HK-2 (cell line): ENCODE measurements around the gene TRIM44.

Experiments used
- DNase-seq: peaks from one replicate; pipeline ENCODE4 v3.0.0-alpha.2; 2018; ENCODE audit not compliant: unreplicated experiment

The TRIM44 gene

GRCh38 chr11:35791088-35791958, 128.7 kb downstream of the TRIM44 start:
- no peak for DNase-seq

DNA sequence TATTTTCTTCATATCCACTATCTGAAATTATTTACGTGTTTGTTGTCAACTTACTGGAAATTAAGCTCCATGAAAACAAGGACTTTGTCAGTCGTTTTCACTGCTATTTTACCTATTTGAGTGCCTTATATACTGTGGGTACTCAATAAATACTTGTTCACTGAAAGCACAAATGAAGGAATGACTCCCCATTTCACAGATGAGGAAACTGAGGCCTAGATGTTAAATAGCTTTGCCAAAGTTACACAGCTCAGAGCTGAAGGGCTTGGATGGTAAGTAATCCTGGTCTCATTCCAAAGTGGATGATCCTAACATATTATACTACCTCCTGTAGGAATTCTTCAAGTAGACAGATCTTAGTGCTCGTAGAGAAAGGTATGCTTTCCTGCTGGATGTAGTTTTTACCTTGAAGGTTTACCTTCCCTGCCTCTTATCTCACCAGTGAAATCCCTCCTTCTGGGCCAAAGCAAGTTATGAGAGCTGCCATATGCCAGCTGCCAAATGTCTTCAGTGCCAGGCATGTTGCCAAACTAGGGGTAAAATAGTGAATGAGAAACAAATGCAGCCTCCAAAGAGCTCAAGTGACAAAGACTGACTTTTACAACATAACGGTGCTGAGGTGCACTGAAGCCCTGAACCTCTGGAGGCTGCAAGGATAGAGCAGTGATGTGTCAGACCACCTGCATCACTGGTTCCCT, 129.7 kb downstream of the TRIM44 start:
- DNase-seq, result no peak

GRCh38 chr11:35792846-35793192, 130.2 kb downstream of the TRIM44 start:
- no peak for DNase-seq

GRCh38 chr11:35794333-35794732, 131.8 kb downstream of the TRIM44 start:
- no peak for DNase-seq

GRCh38 chr11:35794850-35795249, 132.3 kb downstream of the TRIM44 start:
- no peak for DNase-seq

GRCh38 chr11:35796562-35796961, 134.0 kb downstream of the TRIM44 start:
- DNase-seq, result no peak

DNA sequence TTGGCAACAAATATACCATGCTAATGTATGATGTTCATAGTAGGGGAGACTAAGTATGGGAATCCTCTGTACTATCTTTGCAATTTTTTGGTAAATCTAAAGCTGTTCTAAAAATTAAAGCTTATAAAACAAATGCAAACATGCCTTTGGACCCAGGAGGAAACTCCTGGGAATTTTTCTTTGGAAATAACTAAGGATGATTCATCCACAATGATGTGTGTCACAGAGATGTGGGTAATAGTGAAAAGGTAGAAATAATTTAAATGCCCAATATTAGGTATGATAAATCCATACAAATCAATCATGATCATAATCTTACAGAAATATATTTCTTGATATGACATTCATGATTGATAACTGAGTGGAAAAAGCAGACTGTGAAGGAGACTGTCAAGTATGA, 135.8 kb downstream of the TRIM44 start:
- DNase-seq, result no peak

DNA sequence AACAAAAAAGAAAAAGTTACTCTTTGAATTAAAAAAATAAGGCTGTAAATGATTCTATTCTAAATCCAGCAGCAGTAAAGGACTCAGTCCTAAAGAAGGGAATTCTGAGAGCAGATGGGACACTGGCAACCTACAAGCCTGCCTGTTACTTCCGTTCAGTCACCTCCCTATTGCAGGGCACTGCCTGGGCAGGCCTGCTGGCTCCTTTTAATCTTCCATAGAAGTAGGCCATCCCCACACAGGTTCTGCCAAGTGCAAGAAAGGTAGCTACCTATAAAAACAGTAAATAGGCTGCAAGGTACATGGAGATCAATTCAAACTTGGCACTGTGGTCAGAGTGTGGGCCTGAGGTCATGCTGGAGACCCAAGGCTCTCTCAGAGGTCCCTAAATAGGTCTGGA, 136.4 kb downstream of the TRIM44 start:
- DNase-seq, result no peak

- DNase-seq, result no peak
Measured at GRCh38 chr11:35799655-35800054, 137.1 kb downstream of the TRIM44 start.

DNA sequence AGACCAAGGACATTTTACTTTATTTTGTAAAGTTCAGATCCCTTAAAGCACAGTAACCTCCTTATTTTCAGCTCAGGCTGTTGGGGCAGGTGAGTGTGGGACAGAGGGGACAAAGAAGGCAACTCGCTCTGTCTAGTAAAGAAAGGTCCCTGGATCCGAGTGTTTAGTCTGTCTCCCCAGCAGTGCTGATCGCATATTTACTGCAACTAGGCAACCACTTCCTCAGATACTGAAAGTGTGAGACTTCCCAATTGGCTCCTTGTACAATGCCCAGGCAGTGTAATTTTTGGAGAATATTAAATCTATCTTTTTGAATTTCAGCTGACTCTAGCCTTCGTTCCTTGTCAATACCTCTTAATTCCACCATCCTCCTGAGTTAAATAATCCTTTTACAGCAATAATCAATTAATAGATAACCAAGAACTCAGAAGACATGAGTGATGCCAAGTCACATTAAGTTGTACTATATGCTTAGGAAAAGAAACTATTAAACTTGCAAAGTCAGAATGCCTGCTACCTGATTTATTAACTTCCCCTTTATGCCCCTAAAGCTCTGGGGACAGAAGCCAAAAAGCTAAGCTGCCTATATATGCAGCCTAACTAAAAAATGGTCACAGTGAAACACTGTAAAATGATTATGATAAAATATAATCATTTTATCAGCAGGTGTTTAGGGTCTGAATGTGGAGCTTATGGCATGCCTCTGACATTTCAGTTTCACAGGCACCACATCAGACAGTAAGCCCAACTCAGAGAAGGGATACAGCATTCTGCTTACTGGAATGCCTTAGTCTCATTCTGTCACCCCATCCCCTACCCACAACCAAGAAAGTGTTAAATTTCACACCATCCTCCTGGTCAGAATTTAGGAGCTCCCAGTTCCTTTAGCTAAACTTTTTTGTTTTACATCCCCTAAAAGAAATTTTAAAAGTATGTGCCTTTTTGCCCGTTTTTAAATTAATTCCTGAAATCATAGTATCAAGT, 138.7 kb downstream of the TRIM44 start:
- no peak for DNase-seq

- DNase-seq, result no peak
Measured at GRCh38 chr11:35802221-35802620, 139.6 kb downstream of the TRIM44 start.

DNA sequence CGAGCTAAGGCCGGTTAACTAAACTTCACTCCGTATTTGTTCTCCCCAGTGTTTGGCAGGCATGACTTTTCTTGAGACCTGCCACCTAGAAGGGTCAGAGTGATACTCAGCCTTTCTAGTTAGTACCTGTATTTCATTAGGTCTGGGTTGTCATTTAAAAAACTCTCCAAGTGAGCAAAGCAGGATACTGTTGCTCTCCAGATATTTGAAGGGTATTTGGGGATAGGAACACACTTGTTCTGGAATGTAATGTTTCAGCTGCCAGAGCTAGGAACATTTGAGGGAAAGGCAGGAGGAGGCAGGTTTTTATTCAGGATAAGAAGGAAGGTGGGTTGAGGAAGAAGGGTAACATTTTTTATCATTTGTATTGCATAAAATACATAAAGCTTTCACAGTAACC, 140.1 kb downstream of the TRIM44 start:
- no peak for DNase-seq

DNA sequence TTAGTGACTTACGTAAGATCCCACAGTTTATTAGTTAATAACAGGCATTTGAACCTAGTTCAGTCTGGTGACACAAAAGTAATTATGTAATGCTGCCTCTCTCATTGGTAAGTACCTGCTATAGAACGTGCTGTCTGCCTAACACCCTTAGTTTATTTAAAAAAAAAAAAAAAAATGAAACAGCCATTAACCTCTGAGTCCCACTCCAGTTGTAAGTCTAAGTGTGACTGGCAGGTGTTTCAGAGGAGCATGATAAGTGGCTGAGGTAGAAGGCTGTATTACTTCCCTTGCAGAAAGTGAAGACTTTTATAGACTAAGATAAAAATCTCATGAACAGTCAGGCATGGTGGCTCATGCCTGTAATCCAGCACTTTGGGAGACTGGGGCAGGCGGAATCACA, 140.5 kb downstream of the TRIM44 start:
- DNase-seq, result no peak

GRCh38 chr11:35804451-35805040, 142.0 kb downstream of the TRIM44 start:
- DNase-seq, result no peak

- no peak for DNase-seq
Measured at GRCh38 chr11:35809561-35809960, 147.0 kb downstream of the TRIM44 start.

DNA sequence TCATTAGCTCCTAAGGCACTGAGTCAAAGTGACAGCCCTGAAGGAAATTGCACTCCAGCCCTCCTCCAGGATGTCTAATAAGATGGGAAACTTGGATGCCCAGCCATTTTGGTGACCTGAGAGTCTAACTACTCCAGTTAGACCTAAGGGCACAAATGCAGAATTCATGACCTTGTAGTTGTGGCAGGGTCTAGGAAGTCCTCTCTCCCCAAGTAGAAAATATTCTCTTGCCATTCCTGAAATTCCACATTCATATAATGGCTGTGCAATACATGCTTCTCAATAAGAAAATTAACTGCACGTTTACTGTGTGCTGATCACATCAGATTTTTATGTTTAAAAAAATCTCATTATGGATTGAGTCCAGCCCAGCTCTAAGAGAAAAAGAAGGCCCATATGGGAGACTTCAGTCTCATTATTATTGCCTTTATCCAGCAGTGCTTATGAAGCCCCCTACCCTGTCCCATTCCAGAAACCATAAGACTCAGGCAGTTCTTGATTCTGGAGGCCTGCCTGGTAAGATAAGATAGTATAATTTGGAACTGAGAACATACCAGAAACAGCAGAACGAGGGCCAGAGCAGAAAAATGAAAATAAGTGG, 147.6 kb downstream of the TRIM44 start:
- no peak for DNase-seq

GRCh38 chr11:35811783-35812182, 149.2 kb downstream of the TRIM44 start:
- DNase-seq, result no peak

DNA sequence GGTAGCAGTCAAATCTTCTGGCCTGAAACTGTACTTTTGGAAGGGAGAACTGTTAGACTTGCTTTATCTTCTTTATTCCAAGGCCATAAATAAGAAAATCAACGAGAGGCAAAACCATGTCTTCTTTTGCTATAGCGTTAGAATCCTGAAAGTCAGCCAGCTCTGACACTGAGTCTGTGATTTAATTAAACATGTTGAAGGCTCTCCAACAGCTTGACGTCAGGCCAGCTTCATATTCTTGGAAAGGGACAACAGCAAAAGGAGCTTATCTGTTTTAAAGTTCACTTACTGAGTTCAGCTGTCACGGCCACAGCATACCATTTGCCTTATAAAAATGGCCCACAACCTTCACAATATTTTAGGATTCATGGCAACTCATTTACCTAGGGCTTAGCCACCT, 150.3 kb downstream of the TRIM44 start:
- no peak for DNase-seq

- DNase-seq, result no peak
Measured at GRCh38 chr11:35814081-35814695, 151.6 kb downstream of the TRIM44 start.

DNA sequence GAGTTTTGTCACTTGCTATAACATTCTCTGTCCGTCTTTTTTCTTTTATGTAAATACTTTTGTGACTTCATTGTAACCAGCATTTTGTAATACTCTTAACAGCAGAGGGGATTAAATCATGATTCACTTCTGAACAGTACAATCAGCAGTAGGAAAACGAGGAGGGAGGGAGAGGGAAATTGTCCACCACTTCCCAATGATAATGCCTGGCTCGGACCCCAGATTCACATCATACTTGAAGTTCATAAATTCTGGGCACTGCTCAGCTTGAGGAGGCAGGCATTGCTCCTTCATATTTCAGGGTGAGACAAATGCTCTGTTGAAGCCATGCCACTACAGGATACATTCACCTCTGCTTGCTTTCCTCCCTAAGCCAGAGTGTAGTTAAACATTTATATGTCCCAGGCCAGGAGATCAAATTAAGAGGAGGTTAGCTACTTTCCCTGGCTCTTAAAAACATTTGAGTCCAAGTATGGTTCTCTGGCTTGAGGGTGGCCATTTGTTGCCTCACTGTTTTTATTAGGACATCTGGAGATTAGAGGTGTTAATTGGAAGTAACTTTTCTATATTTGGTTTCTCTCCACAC, 152.2 kb downstream of the TRIM44 start:
- DNase-seq, result no peak
